Endothelial cell of umbilical vein (primary cell): ENCODE measurements around the gene SLC25A21.

Source experiments
- GATA2 ChIP-seq: IDR thresholded peaks from 2 replicates; pipeline ENCODE4 v1.7.0; 2011; ENCODE audit warnings: low read depth, mild to moderate bottlenecking, moderate library complexity, mixed read lengths, low read length; ENCODE audit not compliant: insufficient read length, insufficient read depth
- JUN ChIP-seq: IDR thresholded peaks from 2 replicates; pipeline ENCODE4 v1.6.1; 2011; ENCODE audit warnings: borderline replicate concordance, low read depth; ENCODE audit not compliant: insufficient read length, insufficient read depth
- MYC ChIP-seq: IDR thresholded peaks from one replicate; pipeline ENCODE4 v1.6.1; 2011; ENCODE audit warnings: mild to moderate bottlenecking, low read depth, low read length
- POLR2A ChIP-seq: IDR thresholded peaks from 2 replicates; pipeline ENCODE4 v1.6.1; 2012; ENCODE audit warnings: low read depth, mild to moderate bottlenecking, control low read depth, low read length
- POLR2AphosphoS5 ChIP-seq: IDR thresholded peaks from 2 replicates; pipeline ENCODE4 v1.6.1; 2012; ENCODE audit warnings: low read depth, mild to moderate bottlenecking, control low read depth, low read length, moderate library complexity; ENCODE audit not compliant: insufficient read depth
- TF ChIP-seq, protein P1 (sequence below), 2 donors: IDR thresholded peaks; 1 replicate in 1 of 2; 2 replicates in 1 of 2; pipeline ENCODE4 v1.5.1; 2011; ENCODE audit warnings: low read length in 2 of 2, mild to moderate bottlenecking in 2 of 2, moderate library complexity in 2 of 2, control low read depth in 1 of 2, inconsistent platforms in 1 of 2, low read depth in 1 of 2; ENCODE audit not compliant: insufficient read depth in 1 of 2; ENCODE audit errors: extremely low read depth in 1 of 2
- TF ChIP-seq, protein P2 (sequence below): IDR thresholded peaks from 2 replicates; pipeline ENCODE4 v1.6.1; 2011; ENCODE audit not compliant: insufficient read depth, insufficient read length

DNA sequence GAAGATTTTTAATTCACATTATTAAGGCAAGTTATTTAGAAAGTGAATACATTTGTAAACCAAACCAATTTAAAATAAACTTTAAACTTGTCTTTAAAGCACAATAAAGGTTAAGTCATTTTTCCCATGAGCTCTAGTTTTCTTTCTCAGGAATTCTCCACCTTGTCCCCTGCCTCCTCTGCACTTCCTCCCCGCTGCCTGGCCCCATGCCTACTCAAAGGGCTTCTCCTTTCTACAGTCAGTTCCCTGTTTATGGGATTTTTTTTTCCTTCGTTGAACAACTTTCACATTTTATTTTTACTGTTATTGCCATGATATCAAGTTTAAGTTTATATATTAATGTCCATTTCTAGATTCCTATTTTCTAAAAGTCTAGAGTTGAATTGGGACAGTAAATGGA, 223.0 kb downstream of the SLC25A21 start:
- no peak for TF ChIP-seq POLR2AphosphoS5
- TF ChIP-seq, protein P1, sequence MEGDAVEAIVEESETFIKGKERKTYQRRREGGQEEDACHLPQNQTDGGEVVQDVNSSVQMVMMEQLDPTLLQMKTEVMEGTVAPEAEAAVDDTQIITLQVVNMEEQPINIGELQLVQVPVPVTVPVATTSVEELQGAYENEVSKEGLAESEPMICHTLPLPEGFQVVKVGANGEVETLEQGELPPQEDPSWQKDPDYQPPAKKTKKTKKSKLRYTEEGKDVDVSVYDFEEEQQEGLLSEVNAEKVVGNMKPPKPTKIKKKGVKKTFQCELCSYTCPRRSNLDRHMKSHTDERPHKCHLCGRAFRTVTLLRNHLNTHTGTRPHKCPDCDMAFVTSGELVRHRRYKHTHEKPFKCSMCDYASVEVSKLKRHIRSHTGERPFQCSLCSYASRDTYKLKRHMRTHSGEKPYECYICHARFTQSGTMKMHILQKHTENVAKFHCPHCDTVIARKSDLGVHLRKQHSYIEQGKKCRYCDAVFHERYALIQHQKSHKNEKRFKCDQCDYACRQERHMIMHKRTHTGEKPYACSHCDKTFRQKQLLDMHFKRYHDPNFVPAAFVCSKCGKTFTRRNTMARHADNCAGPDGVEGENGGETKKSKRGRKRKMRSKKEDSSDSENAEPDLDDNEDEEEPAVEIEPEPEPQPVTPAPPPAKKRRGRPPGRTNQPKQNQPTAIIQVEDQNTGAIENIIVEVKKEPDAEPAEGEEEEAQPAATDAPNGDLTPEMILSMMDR (IDR thresholded peaks at IDR 0.05; ENCODE audit: extremely low read depth in 1 of 2, insufficient read depth in 1 of 2, low read depth in 1 of 2, low read length in 2 of 2): no peak
- no peak for TF ChIP-seq POLR2A
- TF ChIP-seq JUN: no peak
- TF ChIP-seq MYC: no peak
- TF ChIP-seq, protein P2, sequence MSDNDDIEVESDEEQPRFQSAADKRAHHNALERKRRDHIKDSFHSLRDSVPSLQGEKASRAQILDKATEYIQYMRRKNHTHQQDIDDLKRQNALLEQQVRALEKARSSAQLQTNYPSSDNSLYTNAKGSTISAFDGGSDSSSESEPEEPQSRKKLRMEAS: no peak
- TF ChIP-seq GATA2: no peak
